ENCODE measurements around the gene ZNF423.

- TF ChIP-seq CTCF (IDR thresholded peaks at IDR 0.05) (no peak), POLR2A (IDR thresholded peaks at IDR 0.05) (no peak)
Measured at GRCh38 chr16:49833796-49834530, 21.9 kb downstream of the ZNF423 start.

Data from right lobe of liver (tissue), 4 donors.